GM18520 (cell line): ENCODE measurements around the gene ANO1.

Source experiments
- ATAC-seq: cut with Tn5 transposase; IDR thresholded peaks from one replicate; pipeline ENCODE4 v1.9.1; 2021; ENCODE audit not compliant: unreplicated experiment

ANO1 gene

GRCh38 chr11:70133771-70134335 is 55.7 kb downstream of the ANO1 start:
- no peak for ATAC-seq

- no peak for ATAC-seq
These were observed 56.4 kb downstream of the ANO1 start for GRCh38 chr11:70134490-70134889.

- no peak for ATAC-seq
These were observed 57.0 kb downstream of the ANO1 start for GRCh38 chr11:70135142-70135541.

GRCh38 chr11:70135625-70136059 is 57.5 kb downstream of the ANO1 start:
- no peak for ATAC-seq

- no peak for ATAC-seq
These were observed 59.3 kb downstream of the ANO1 start for GRCh38 chr11:70137383-70137782.

GRCh38 chr11:70138403-70138802 is 60.3 kb downstream of the ANO1 start:
- ATAC-seq, result no peak

- no peak for ATAC-seq
These were observed 61.8 kb downstream of the ANO1 start for GRCh38 chr11:70139785-70140410.

- ATAC-seq, result no peak
These were observed 62.8 kb downstream of the ANO1 start for GRCh38 chr11:70140711-70141485.

GRCh38 chr11:70141486-70142220 is 63.5 kb downstream of the ANO1 start:
- no peak for ATAC-seq

- no peak for ATAC-seq
These were observed 64.2 kb downstream of the ANO1 start for GRCh38 chr11:70142221-70142875.

- no peak for ATAC-seq
These were observed 66.1 kb downstream of the ANO1 start for GRCh38 chr11:70144262-70144661.

- no peak for ATAC-seq
These were observed 67.0 kb downstream of the ANO1 start for GRCh38 chr11:70145071-70145470.

- ATAC-seq, result no peak
These were observed 67.7 kb downstream of the ANO1 start for GRCh38 chr11:70145841-70146240.

- ATAC-seq, result no peak
These were observed 68.2 kb downstream of the ANO1 start for GRCh38 chr11:70146299-70146698.

GRCh38 chr11:70146895-70147520 is 68.9 kb downstream of the ANO1 start:
- ATAC-seq, result no peak

GRCh38 chr11:70147668-70148067 is 69.6 kb downstream of the ANO1 start:
- ATAC-seq, result no peak

- no peak for ATAC-seq
These were observed 73.6 kb downstream of the ANO1 start for GRCh38 chr11:70151671-70152070.

- no peak for ATAC-seq
These were observed 75.1 kb downstream of the ANO1 start for GRCh38 chr11:70153133-70153727.

GRCh38 chr11:70155386-70155785 is 77.3 kb downstream of the ANO1 start:
- ATAC-seq, result no peak
